K562 (cell line): Measurements from ENCODE around the gene FBXL13.
"Not testable (repeated sequence)": the region's sequence is repeated elsewhere in the genome, so short reads cannot be mapped to it uniquely, and the experiment has no call there.

Experiments used
- L3MBTL2 ChIP-seq: fragments of 450-650 bp; IDR thresholded peaks from 2 replicates; pipeline ENCODE4 v1.6.1; 2016; ENCODE audit warnings: mild to moderate bottlenecking, moderate library complexity
- MAFK ChIP-seq: IDR thresholded peaks from 2 replicates; pipeline ENCODE4 v1.6.1; 2011; ENCODE audit warnings: low read length, improper control_type of control experiment
- ZKSCAN8 ChIP-seq: fragments of 200-800 bp; sonication (Bioruptor generic); IDR thresholded peaks from 2 replicates; pipeline ENCODE4 v1.6.1; 2016; ENCODE audit warnings: missing genetic modification characterization, missing compliant biosample characterization
- ZNF766 ChIP-seq: fragments of 200-800 bp; sonication (Bioruptor generic); conservative IDR thresholded peaks from 2 replicates; pipeline ENCODE4 v1.6.1; 2016; ENCODE audit warnings: missing genetic modification characterization, missing compliant biosample characterization
- ZNF830 ChIP-seq: fragments of 250-450 bp; sonication (Bioruptor Pico); IDR thresholded peaks from 2 replicates; pipeline ENCODE4 v1.5.0; 2021; ENCODE audit warnings: mild to moderate bottlenecking

GRCh38 chr7:103092321-103092720 is 17.7 kb upstream of the FBXL13 start:
- not testable (repeated sequence) for TF ChIP-seq ZNF830; ZNF766; L3MBTL2; MAFK; ZKSCAN8 (CRISPR knock-in tag)
